ENCODE results near the gene SCN1A. TPM values are rescaled to one million over a fixed set of nuclear protein-coding genes. Genes with fewer than 3 reads are reported as not detected.
"Not testable (repeated sequence)": the region's sequence is repeated elsewhere in the genome, so short reads cannot be mapped to it uniquely, and the experiment has no call there.

SCN1A gene
- total RNA-seq, 2 experiments from 2014 or later: not detected

DNA sequence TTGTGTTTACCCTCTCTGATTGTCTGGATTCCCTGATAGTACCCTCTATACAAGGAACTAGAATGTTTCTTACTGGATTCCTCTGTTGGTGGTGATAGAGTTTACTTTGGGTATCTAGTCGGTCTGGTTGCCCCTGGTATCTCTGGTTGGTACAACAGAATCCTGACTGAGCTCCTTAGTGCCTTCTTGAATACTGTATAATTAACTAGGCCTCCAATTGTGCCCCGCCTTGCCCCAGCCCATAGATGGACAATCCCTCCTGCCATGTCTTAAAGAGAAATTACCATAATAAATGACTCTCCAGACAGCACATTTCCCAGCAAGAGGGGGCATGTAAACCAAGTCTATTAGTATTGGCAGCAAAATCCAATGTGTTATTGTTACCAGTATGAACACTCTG, 2.3 kb downstream of the SCN1A start:
- no peaks in the 10 kb centered on the region for H3K36me3 Mint-ChIP-seq
- no peaks in the 10 kb centered on the region for H3K4me1 Mint-ChIP-seq
- no peak overlapping the region for H3K27ac Mint-ChIP-seq
- no peak for ATAC-seq (ENCODE audit: low read depth)
- no peak overlapping the region for H3K4me3 Mint-ChIP-seq
- H3K27me3 Mint-ChIP-seq: peaks cover 19% of the 10 kb centered on the region
- no peaks in the 10 kb centered on the region for H3K9me3 Mint-ChIP-seq
- no peak for DNase-seq
- POLR2A ChIA-PET: no interaction called here

DNA sequence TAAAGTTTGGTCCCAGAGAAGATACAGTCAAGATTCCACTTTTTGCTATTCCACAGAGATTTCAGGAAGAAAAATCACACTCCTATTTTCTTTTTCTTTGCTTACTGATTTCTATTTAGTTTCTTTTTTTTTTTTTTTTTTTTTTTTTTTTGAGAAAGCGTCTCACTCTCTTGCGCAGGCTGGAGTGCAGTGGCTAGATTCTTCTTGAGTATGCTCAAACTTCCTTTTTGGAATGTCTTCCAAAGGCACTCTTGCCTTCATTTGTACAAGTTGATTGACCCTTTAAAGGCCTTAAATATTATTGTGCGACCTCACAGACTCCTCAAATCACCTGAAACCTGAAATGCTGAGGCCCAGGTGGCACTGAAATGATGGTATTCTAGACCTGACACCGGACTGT, 9.6 kb downstream of the SCN1A start:
- DNase-seq: no peak
- POLR2A ChIA-PET: no interaction called here
- Mint-ChIP-seq H3K4me1 (no peaks in the 10 kb centered on the region), H3K9me3 (no peaks in the 10 kb centered on the region), H3K27ac (no peak overlapping the region), H3K36me3 (no peaks in the 10 kb centered on the region), H3K4me3 (no peak overlapping the region), H3K27me3 (peaks cover 10% of the 10 kb centered on the region)
- no peak for ATAC-seq (ENCODE audit: low read depth)

DNA sequence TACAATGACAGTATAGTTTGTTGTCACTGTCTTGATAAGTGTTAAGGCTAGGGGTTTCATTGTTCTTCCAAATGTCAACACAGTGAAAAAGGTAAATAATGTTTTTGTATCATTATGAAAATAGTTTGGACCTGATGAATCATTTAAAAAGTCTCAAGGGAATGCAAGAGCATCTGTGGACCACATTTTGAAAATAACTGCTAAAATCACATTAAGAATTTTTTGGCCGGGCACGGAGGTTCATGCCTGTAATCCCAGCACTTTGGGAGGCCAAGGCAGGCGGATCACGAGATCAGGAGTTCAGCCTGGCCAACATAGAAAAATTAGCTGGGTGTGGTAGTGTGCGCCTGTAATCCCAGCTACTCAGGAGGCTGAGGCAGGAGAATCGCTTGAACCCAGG, 10.3 kb downstream of the SCN1A start:
- Mint-ChIP-seq H3K9me3 (no peaks in the 10 kb centered on the region), H3K36me3 (no peaks in the 10 kb centered on the region), H3K27me3 (peaks cover 7% of the 10 kb centered on the region), H3K27ac (no peak overlapping the region), H3K4me3 (no peak overlapping the region), H3K4me1 (no peaks in the 10 kb centered on the region)
- no peak for ATAC-seq (ENCODE audit: low read depth)
- POLR2A ChIA-PET: no interaction called here
- no peak for DNase-seq

- DNase-seq (no peak), ATAC-seq (ENCODE audit: low read depth) (no peak)
- H3K9me3 Mint-ChIP-seq: no peaks in the 10 kb centered on the region
- POLR2A ChIA-PET: no interaction called here
- H3K27ac Mint-ChIP-seq: no peak overlapping the region
- H3K27me3 Mint-ChIP-seq: no peaks in the 10 kb centered on the region
- H3K4me1 Mint-ChIP-seq: no peaks in the 10 kb centered on the region
- no peak overlapping the region for H3K4me3 Mint-ChIP-seq
- no peaks in the 10 kb centered on the region for H3K36me3 Mint-ChIP-seq
Measured at GRCh38 chr2:166115589-166115988, 12.2 kb downstream of the SCN1A start.

DNA sequence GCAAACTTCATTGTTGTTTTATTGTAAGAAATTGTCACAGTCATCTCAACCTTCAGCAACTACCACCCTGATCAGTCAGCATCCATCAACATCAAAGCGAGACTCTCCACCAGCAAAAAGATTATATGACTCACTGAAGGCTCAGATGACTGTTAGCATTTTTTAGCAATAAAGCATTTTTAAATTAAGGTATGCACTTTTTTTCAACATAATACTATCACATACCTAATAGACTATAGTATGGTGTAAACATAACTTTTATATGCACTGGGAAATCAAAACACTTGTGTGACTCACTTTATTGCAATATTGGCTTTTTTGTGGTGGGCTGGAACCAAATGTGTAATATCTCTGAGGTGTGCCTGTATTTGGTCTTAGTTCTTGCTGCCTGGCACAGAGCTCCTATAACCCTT, 15.6 kb downstream of the SCN1A start:
- no peaks in the 10 kb centered on the region for H3K36me3 Mint-ChIP-seq
- no peaks in the 10 kb centered on the region for H3K27me3 Mint-ChIP-seq
- no peak overlapping the region for H3K27ac Mint-ChIP-seq
- POLR2A ChIA-PET: no interaction called here
- ATAC-seq (ENCODE audit: low read depth) (no peak), DNase-seq (no peak)
- no peak overlapping the region for H3K4me3 Mint-ChIP-seq
- H3K9me3 Mint-ChIP-seq: no peaks in the 10 kb centered on the region
- no peaks in the 10 kb centered on the region for H3K4me1 Mint-ChIP-seq

- POLR2A ChIA-PET: no interaction called here
- Mint-ChIP-seq H3K4me3 (no peak overlapping the region), H3K9me3 (peaks cover 2% of the 10 kb centered on the region), H3K27me3 (no peaks in the 10 kb centered on the region), H3K4me1 (no peaks in the 10 kb centered on the region), H3K27ac (no peak overlapping the region), H3K36me3 (no peaks in the 10 kb centered on the region)
- ATAC-seq (ENCODE audit: low read depth): no peak
- no peak for DNase-seq
Measured at GRCh38 chr2:166106431-166107015, 21.3 kb downstream of the SCN1A start.

DNA sequence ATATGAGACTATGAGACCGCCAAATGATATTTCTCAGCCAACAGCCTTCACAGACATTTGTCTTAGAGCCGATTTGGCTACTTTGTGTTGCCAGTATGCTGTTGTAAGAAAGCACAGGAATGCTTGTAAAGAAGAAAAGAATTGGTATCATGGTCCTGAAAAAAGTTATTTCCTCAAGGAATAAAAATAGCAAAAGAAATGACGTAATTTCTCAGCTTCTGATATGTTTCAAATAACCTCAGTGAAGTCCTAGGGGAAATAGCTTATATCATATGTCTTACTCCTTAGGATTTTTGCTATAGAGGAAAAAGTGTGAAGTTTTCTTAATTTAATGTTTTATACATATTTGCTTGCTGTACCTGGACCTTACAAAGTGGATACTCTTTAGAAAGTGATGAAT, 23.0 kb downstream of the SCN1A start:
- POLR2A ChIA-PET: no interaction called here
- Mint-ChIP-seq H3K27ac (no peak overlapping the region), H3K9me3 (peaks cover 4% of the 10 kb centered on the region), H3K27me3 (no peaks in the 10 kb centered on the region), H3K36me3 (no peaks in the 10 kb centered on the region), H3K4me1 (no peaks in the 10 kb centered on the region), H3K4me3 (no peak overlapping the region)
- DNase-seq: no peak
- no peak for ATAC-seq (ENCODE audit: low read depth)

GRCh38 chr2:166104084-166104483, 23.7 kb downstream of the SCN1A start:
- Mint-ChIP-seq H3K27me3 (no peaks in the 10 kb centered on the region), H3K9me3 (peaks cover 4% of the 10 kb centered on the region), H3K27ac (no peak overlapping the region), H3K36me3 (no peaks in the 10 kb centered on the region), H3K4me1 (no peaks in the 10 kb centered on the region), H3K4me3 (no peak overlapping the region)
- DNase-seq (no peak), ATAC-seq (ENCODE audit: low read depth) (no peak)
- POLR2A ChIA-PET: no interaction called here

DNA sequence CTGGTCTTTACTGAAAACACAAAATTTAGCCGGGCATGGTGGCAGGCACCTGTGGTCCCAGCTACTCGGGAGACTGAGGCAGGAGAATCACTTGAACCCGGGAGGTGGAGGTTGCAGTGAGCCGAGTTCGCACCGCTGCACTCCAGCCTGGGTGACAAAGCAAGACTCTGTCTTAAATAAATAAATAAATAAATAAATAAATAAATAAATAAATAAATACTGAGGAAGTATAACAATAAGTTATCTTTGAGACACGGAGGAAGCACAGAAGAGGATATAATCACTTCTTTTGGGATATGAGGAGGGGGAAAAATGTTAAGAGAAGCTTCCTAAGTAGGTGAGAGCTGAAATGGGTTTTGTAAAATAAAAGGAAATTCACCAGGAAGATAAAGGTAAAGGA, 24.5 kb downstream of the SCN1A start:
- POLR2A ChIA-PET; H3K36me3 Mint-ChIP-seq; H3K4me1 Mint-ChIP-seq; DNase-seq; H3K27ac Mint-ChIP-seq; H3K9me3 Mint-ChIP-seq; ATAC-seq (ENCODE audit: low read depth); H3K27me3 Mint-ChIP-seq; H3K4me3 Mint-ChIP-seq: not testable (repeated sequence)

- ATAC-seq (ENCODE audit: low read depth) (no peak), DNase-seq (no peak)
- POLR2A ChIA-PET: no interaction called here
- no peaks in the 10 kb centered on the region for H3K36me3 Mint-ChIP-seq
- no peak overlapping the region for H3K27ac Mint-ChIP-seq
- no peak overlapping the region for H3K4me3 Mint-ChIP-seq
- H3K4me1 Mint-ChIP-seq: no peaks in the 10 kb centered on the region
- no peaks in the 10 kb centered on the region for H3K9me3 Mint-ChIP-seq
- peaks cover 7% of the 10 kb centered on the region for H3K27me3 Mint-ChIP-seq
Measured at GRCh38 chr2:166094325-166094724, 33.5 kb downstream of the SCN1A start.

DNA sequence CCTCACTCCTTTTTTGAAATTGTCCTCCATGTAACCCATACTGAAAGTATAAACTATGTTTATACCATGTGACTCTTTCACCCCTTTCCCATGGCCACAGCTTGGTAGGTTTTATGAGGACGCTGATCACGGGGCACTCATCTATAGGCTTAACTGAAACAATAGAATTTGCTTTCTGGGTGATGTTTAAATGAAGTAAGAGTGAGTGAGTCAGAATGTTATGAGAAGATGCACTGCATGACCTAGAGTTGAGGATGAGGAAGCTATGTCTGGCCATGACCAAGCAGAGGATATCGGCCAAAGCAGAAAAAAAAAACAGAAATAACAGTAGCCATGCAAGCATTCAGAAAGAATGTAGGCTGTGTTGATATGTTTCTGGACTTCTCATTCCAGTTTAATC, 34.9 kb downstream of the SCN1A start:
- ATAC-seq (ENCODE audit: low read depth): no peak
- Mint-ChIP-seq H3K9me3 (no peaks in the 10 kb centered on the region), H3K36me3 (no peaks in the 10 kb centered on the region), H3K27ac (no peak overlapping the region), H3K27me3 (peaks cover 7% of the 10 kb centered on the region), H3K4me1 (no peaks in the 10 kb centered on the region), H3K4me3 (no peak overlapping the region)
- DNase-seq: no peak
- POLR2A ChIA-PET: no interaction called here

- peaks cover 7% of the 10 kb centered on the region for H3K27me3 Mint-ChIP-seq
- POLR2A ChIA-PET: no interaction called here
- no peaks in the 10 kb centered on the region for H3K4me1 Mint-ChIP-seq
- no peak overlapping the region for H3K4me3 Mint-ChIP-seq
- ATAC-seq (ENCODE audit: low read depth) (no peak), DNase-seq (no peak)
- no peak overlapping the region for H3K27ac Mint-ChIP-seq
- no peaks in the 10 kb centered on the region for H3K9me3 Mint-ChIP-seq
- H3K36me3 Mint-ChIP-seq: no peaks in the 10 kb centered on the region
Measured at GRCh38 chr2:166091439-166091838, 36.4 kb downstream of the SCN1A start.

DNA sequence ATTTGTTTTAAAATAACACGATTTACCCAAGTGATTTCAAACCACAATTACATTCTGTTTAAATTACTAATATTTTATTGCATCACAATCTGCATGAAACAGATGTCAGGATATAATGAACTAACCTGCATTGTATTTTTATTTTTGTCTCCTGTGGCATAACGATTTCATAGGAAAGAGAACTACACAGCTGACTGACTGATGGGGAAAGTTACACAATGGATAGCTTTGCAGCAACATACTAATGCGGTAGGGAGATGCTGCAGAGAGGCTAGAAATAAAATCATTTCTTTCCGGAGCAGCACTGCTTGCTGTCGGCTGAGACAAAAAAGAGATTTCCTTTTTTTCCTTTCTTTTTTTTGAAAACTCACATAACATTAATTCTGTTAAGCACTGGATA, 36.9 kb downstream of the SCN1A start:
- Mint-ChIP-seq H3K27ac (no peak overlapping the region), H3K4me1 (no peaks in the 10 kb centered on the region), H3K36me3 (no peaks in the 10 kb centered on the region), H3K9me3 (no peaks in the 10 kb centered on the region), H3K27me3 (peaks cover 7% of the 10 kb centered on the region), H3K4me3 (no peak overlapping the region)
- ATAC-seq (ENCODE audit: low read depth) (no peak), DNase-seq (no peak)
- POLR2A ChIA-PET: no interaction called here

DNA sequence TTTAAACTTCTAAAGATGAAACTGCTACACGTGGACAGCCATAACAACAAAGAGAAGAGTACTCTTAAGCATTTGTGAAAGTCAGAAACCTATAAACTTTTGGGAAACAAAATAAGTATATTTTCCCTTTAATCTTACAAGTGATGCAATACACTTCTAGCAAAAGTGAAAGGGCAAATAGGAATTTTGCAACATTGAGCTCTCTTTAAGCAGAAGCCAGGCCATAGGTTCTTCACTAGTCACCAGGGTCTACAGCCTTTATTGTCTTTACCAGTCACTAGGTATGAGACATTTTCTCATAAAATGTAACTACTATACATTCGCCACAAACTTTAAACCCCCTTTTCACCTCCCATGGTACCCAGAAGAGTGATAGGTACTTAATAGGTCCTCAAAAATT, 37.5 kb downstream of the SCN1A start:
- H3K27ac Mint-ChIP-seq: no peak overlapping the region
- no peak overlapping the region for H3K4me3 Mint-ChIP-seq
- no peaks in the 10 kb centered on the region for H3K9me3 Mint-ChIP-seq
- POLR2A ChIA-PET: no interaction called here
- no peaks in the 10 kb centered on the region for H3K36me3 Mint-ChIP-seq
- no peak for ATAC-seq (ENCODE audit: low read depth)
- no peaks in the 10 kb centered on the region for H3K4me1 Mint-ChIP-seq
- no peak for DNase-seq
- H3K27me3 Mint-ChIP-seq: peaks cover 7% of the 10 kb centered on the region

DNA sequence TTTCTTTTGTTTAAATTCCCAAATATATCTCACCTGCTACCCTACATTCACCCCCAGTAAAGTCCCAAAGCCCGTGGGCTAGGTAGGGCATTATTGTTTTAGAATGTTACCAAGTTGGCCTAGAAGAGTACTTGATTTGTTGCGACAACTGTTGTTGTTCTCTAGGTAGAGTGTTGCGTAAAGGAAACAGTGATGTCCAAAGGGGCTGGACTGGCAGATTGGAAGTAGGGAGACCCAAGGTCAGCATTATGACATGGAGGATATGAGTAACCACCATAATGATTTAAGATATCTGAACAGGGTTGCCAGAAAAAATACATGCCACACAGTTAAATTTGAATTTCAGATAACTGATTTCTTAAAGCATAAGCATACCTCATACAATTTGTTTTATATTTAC, 39.2 kb downstream of the SCN1A start:
- ATAC-seq (ENCODE audit: low read depth) (no peak), DNase-seq (no peak)
- H3K27me3 Mint-ChIP-seq: peaks cover 7% of the 10 kb centered on the region
- POLR2A ChIA-PET: no interaction called here
- H3K27ac Mint-ChIP-seq: no peak overlapping the region
- H3K36me3 Mint-ChIP-seq: no peaks in the 10 kb centered on the region
- no peaks in the 10 kb centered on the region for H3K9me3 Mint-ChIP-seq
- no peak overlapping the region for H3K4me3 Mint-ChIP-seq
- H3K4me1 Mint-ChIP-seq: no peaks in the 10 kb centered on the region
